ENCODE results near the gene NAV1.

GRCh38 chr1:201566933-201567801 is 28.2 kb downstream of the NAV1 start:
- TF ChIP-seq EZH2phosphoT487 (IDR thresholded peaks at IDR 0.05; ENCODE audit: unreplicated experiment) (no peak), CTCF (conservative IDR thresholded peaks at IDR 0.05; ENCODE audit: low read depth in 2 of 2) (no peak), EZH2 (IDR thresholded peaks at IDR 0.05; ENCODE audit: low read depth, unreplicated experiment) (no peak), REST (IDR thresholded peaks at IDR 0.05; ENCODE audit: unreplicated experiment) (no peak), POLR2AphosphoS5 (IDR thresholded peaks at IDR 0.05; ENCODE audit: low read depth) (no peak), CREB1 (CRISPR knock-in tag; IDR thresholded peaks at IDR 0.05; ENCODE audit: low read depth) (no peak), STAT1 (IDR thresholded peaks at IDR 0.05; ENCODE audit: unreplicated experiment) (no peak)
